HAP-1 (cell line): ENCODE data around the gene TFF1.

Experiments used
- DNase-seq, 2 experiments: peaks; one replicate each; pipeline ENCODE4 v3.0.0-alpha.2; 2016 to 2020; ENCODE audit warnings: low spot score in 2 of 2
- H3K27me3 ChIP-seq: fragments of 250-450 bp; sonication (Bioruptor Pico); 2 replicates; pipeline ENCODE4 v1.5.1; 2020; ENCODE audit warnings: low read depth, mild to moderate bottlenecking, moderate library complexity
- H3K36me3 ChIP-seq: fragments of 250-450 bp; sonication (Bioruptor Pico); replicated peaks from 2 replicates; pipeline ENCODE4 v1.5.1; 2020; ENCODE audit warnings: mild to moderate bottlenecking
- H3K4me1 ChIP-seq: fragments of 250-450 bp; sonication (Bioruptor Pico); 2 replicates; pipeline ENCODE4 v1.5.1; 2020; ENCODE audit warnings: mild to moderate bottlenecking
- H3K4me3 ChIP-seq: fragments of 250-450 bp; sonication (Bioruptor Pico); 2 replicates; pipeline ENCODE4 v1.5.1; 2020; ENCODE audit warnings: mild to moderate bottlenecking, moderate library complexity
- H3K9me3 ChIP-seq: fragments of 250-450 bp; sonication (Bioruptor Pico); 2 replicates; pipeline ENCODE4 v1.5.1; 2020; ENCODE audit warnings: mild to moderate bottlenecking, moderate library complexity
- in situ Hi-C: fragments of 300-500 bp; cut with MboI; formaldehyde crosslinking; loops from 3 replicates; pipeline ENCODE4 v1.14.3; 2020; ENCODE audit warnings: low sequenced_read_pairs, inconsistent platforms, mixed read lengths

The TFF1 gene

DNA sequence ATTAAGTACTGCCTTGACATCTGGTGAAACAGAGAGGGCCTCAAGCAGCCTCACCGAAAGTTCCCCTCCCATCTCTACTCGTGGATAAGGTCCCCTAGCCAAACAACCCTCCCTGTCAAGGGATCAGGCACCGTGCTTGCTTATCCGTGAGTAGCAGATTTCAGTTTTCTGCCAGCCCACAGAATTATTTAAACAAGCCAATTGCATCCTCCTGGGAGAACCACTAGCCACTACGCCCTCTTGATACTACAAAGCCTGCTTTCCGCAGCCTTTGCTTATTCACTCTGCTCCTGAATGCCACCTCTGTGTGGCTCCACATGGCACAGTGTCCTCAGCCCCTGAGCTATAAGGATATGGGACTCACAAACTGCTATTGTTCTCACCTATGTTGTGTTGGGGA is 9.7 kb downstream of the TFF1 start:
- H3K27me3 ChIP-seq, result no peaks in the 10 kb centered on the region

DNA sequence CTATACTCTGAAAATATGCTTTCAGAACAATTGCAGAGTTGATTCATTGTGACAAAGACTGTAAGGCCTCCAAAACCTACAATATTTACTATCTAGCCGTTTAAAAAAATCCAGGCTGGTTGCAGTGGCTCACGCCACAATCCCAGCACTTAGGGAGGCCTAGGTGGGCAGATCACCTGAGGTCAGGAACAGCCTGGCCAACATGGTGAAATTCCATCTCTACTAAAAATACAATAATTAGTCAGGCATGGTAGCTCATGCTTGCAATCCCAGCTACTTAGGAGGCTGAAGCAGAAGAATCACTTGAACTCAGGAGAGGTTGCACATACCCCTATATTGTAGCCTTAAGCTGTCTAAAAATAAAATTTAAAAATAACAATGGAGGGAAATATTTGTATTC is 10.3 kb downstream of the TFF1 start:
- Histone ChIP-seq H3K9me3 (no peaks in the 10 kb centered on the region), H3K4me3 (no peak overlapping the region), H3K27me3 (no peaks in the 10 kb centered on the region), H3K4me1 (no peaks in the 10 kb centered on the region), H3K36me3 (no peaks in the 10 kb centered on the region)
- in situ Hi-C loops, result no loop called here
- DNase-seq, result no peak

More for the DNA sequence above, 9.7 kb downstream of the TFF1 start:
- no peak overlapping the region for H3K4me3 ChIP-seq
- no peaks in the 10 kb centered on the region for H3K4me1 ChIP-seq
- H3K36me3 ChIP-seq, result no peaks in the 10 kb centered on the region
- DNase-seq, result no peak
- no peaks in the 10 kb centered on the region for H3K9me3 ChIP-seq
- in situ Hi-C loops, result no loop called here

DNA sequence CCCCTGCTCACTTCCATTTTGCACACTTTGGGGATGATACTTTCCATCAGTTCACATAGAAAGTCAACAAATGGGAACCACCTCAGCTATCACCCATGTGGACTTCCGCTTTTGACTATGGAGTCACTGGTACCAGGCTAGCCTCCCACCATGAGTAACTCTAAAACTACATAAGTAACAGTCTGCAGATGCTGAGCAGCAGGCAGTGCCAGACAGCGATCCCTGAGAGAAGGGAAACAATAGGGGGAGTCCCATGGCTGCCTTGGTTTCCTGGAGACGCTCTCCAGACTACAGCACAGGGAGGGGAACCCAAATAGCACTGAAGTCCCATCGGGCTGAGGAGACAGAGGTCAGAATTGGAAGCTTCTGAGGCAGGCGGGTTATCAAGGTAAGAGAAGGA is 12.7 kb downstream of the TFF1 start:
- no peaks in the 10 kb centered on the region for H3K4me1 ChIP-seq
- H3K36me3 ChIP-seq, result no peaks in the 10 kb centered on the region
- in situ Hi-C loops, result no loop called here
- H3K4me3 ChIP-seq, result no peak overlapping the region
- H3K27me3 ChIP-seq, result no peaks in the 10 kb centered on the region
- no peaks in the 10 kb centered on the region for H3K9me3 ChIP-seq
- DNase-seq, result no peak

DNA sequence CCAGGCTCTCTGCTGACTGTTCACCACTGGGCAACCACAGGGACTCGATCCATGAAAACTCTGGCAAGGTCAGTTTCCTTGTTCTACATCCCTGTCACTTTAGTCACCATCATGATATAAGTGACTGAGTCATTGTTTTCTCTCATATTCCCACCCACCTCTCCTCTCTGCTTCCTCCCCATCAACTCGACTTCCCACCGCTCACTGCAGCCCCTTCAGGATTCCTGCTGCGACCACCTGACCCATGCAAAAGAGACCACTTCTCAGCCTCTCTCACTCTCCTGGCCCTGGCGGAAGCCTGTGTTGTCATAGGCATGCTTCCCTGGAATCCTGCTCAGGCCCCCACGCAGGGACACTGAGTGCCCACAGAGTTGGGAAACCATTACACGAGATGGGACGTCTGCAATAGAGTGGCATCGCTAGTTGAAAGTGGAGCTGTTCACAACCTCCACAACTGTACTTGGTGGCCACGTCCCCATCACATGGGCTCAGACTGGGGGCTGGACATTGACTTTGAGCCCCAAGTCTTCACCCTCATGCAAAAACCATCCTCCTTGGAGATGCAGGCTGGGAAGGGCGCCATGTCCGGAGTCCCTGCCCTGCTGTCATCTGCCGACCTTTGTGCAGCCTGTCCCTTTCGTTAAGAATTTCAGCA is 13.8 kb downstream of the TFF1 start:
- no peak overlapping the region for H3K4me3 ChIP-seq
- H3K27me3 ChIP-seq, result no peaks in the 10 kb centered on the region
- H3K4me1 ChIP-seq, result no peaks in the 10 kb centered on the region
- no peaks in the 10 kb centered on the region for H3K36me3 ChIP-seq
- DNase-seq, result no peak
- in situ Hi-C loops, result no loop called here
- no peaks in the 10 kb centered on the region for H3K9me3 ChIP-seq

DNA sequence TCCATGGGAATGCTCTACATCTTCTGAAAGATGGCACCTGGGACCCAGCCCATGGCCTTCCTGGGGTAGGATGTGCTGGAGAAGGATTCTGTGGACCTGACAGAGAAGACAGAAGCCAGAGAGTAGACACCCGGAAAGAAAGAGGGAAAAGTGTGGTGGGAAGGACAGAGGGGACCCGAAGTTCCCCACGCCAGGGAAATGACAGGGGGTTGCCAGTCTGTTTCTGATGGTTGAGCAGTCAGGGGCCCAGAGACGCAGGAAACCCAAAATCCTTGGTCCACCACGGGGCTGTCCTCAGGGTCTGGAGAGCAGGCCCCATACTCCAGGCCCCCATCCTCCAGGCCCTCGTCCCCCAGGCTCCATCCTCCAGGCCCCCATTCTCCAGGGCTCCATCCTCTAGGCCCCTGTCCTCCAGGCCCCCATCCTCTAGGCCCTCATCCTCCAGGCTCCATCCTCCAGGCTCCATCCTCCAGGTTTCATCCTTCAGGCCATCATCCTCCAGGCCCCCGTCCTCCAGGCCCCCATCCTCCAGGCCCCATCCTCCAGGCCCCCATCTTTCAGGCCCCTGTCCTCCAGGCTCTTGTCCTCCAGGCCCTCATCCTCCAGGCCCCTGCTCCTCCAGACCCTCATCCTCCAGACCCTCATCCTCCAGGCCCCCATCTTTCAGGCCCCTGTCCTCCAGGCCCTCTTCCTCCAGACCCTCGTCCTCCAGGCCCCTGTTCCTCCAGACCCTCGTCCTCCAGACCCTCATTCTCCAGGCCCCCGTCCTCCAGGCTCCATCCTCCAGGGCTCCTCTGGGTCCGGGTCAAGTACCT is 14.5 kb downstream of the TFF1 start:
- no peaks in the 10 kb centered on the region for H3K36me3 ChIP-seq
- no peaks in the 10 kb centered on the region for H3K9me3 ChIP-seq
- H3K4me1 ChIP-seq, result no peaks in the 10 kb centered on the region
- in situ Hi-C loops, result no loop called here
- no peak for DNase-seq
- H3K4me3 ChIP-seq, result no peak overlapping the region
- H3K27me3 ChIP-seq, result no peaks in the 10 kb centered on the region

DNA sequence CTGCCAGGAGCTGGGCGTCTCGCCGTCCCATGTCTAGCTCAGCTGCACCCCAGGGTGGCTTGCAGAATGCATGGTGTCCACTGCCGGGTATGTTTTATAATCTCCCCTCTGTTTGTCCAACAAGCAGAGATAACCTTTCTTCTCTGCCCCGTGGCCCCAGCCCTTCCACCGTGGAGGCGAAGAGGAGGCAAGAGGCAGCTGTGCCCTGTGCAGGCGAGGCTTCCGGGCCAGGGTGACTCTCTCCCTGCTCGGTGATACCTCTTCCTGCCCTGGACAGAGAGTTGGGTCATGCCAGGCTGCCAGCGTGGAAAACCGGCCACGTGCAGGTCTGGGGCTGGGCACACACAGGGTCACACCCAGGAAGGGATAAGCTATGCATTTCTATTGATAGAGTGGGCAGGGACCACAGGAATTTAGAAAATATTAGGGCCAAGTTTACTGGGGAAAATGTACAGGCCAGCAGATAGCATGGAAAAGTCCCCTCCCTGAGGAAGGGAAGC is 15.4 kb downstream of the TFF1 start, which contains the start of gene TFF2:
TSS of gene TFF2 (minus strand) at position 68 of the 500 bp plus-strand sequence. CDS start at position 31, 37 bp downstream.
- in situ Hi-C loops, result no loop called here
- H3K36me3 ChIP-seq, result no peaks in the 10 kb centered on the region
- DNase-seq, result no peak
- no peak within 1 kb of the TSS for H3K4me3 ChIP-seq
- H3K27me3 ChIP-seq, result no peaks in the 10 kb centered on the region
- H3K9me3 ChIP-seq, result no peaks in the 10 kb centered on the region
- no peaks in the 10 kb centered on the region for H3K4me1 ChIP-seq

DNA sequence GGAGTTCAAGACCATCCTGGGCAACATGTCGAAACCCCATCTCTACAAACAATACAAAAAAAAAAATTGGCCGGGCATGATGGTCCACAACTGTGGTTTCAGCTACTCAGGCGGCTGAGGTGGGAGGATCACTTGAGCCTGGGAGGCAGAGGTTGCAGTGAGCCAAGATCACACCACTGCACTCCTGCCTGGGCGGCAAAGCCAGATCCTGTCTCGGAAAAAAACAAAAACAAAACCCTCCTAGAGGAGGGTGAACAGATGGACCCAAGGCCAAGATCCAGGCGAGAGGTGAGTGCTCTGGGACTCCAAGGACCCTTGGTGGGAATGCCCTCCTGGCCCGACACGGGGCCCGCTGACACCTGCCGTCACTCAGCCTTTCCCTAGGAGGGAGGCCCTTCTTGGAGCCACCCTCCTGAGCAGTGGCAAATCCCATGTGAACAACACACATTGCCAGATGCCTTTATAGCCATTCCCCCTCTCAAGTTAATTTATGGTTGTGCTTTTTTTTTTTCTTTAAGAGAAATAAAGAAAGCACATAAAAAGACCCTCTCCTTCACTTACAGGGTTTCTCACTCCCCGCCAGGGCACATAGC is 15.9 kb downstream of the TFF1 start:
- in situ Hi-C loops, result no loop called here
- Histone ChIP-seq H3K27me3 (no peaks in the 10 kb centered on the region), H3K36me3 (no peaks in the 10 kb centered on the region), H3K4me1 (no peaks in the 10 kb centered on the region), H3K4me3 (no peak overlapping the region), H3K9me3 (no peaks in the 10 kb centered on the region)
- DNase-seq, result no peak

DNA sequence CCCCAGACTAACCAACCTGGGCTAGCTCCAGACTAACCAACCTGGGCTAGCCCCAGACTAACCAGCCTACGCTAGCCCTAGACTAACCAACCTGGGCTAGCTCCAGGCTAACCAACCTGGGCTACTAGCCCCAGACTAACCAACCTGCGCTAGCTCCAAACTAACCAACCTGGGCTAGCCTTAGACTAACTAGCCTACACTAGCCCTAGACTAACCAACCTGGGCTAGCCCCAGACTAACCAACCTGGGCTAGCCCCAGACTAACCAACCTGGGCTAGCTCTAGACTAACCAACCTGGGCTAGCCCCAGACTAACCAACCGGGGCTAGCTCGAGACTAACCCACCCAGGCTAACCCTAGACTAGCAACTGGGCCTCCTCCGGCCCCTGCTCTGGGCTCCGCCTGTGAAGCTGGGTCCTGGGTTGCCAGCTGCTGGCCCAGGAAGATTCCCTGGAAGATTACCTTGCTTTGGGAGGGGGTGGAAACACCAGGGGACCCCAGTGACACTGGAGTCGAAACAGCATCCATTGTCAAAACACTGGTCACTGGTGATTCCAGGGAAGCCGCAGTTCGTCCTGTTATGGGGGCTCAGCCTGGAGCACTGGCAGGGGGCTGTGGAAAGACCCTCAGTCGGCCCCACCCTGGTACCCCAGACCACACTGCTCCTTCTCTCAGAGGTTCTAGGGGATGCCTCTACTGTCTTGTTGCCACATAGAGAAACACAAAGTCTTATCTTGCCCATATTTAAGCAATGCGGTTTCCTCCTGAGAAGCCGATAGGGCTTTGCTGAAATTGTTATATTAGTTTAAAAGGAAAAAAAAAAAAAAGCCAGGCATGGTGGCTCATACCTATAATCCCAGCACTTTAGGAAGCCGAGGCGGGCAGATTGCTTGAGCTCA is 16.7 kb downstream of the TFF1 start:
- in situ Hi-C loops, result no loop called here
- no peaks in the 10 kb centered on the region for H3K4me1 ChIP-seq
- no peaks in the 10 kb centered on the region for H3K36me3 ChIP-seq
- H3K9me3 ChIP-seq, result no peaks in the 10 kb centered on the region
- H3K27me3 ChIP-seq, result no peaks in the 10 kb centered on the region
- no peak overlapping the region for H3K4me3 ChIP-seq
- DNase-seq, result no peak

DNA sequence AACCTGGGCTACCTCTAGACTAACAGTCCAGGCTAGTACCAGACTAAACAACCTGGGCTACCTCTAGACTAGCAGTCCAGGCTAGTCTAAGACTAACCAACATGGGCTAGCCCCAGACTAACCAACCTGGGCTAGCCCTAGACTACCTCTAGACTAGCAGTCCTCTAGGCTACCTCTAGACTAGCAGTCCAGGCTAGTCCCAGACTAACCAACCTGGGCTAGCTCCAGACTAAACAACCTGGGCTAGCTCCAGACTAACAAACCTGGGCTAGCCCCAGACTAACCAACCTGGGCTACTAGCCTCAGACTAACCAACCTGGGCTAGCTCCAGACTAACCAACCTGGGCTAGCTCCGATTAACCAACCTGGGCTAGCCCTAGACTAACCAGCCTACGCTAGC is 17.6 kb downstream of the TFF1 start:
- no peaks in the 10 kb centered on the region for H3K27me3 ChIP-seq
- DNase-seq, result no peak
- no peaks in the 10 kb centered on the region for H3K4me1 ChIP-seq
- no peaks in the 10 kb centered on the region for H3K9me3 ChIP-seq
- no peaks in the 10 kb centered on the region for H3K36me3 ChIP-seq
- H3K4me3 ChIP-seq, result no peak overlapping the region
- in situ Hi-C loops, result no loop called here

DNA sequence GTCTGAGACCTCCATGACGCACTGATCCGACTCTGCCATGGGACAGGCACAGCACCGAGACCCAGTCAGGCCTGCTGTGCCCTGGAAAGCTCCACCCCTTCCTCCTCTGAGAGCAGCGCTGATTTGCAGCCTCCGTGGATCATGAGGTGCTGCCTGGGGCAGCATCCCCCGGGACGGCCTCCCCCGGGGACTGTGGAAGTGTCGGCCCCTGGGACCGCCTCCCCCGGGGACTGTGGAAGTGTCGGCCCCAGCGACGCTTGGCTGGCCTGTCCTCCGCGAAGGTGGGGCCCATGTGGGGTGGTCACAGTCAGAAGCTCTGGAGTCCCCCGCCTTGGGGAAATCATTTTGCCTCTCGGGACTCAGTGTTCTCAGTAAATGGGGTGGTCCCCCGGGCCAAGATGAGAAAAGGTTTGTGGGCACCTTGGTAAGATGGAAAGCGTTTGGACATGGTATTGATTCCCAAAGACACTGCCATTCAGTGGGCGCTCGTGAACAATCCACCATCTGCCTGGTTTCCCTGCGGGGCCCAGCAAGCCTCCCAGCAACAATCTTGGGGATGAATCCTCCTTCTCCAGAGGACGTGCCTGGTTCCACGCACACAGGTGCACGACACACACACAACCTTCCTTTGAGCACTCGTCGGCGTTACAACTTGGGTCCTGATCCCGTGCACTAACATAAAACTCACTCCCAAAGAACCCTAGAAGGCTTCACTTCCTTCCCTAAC is 18.6 kb downstream of the TFF1 start:
- Histone ChIP-seq H3K9me3 (no peaks in the 10 kb centered on the region), H3K4me3 (no peak overlapping the region), H3K27me3 (no peaks in the 10 kb centered on the region), H3K4me1 (no peaks in the 10 kb centered on the region), H3K36me3 (no peaks in the 10 kb centered on the region)
- in situ Hi-C loops, result no loop called here
- no peak for DNase-seq

DNA sequence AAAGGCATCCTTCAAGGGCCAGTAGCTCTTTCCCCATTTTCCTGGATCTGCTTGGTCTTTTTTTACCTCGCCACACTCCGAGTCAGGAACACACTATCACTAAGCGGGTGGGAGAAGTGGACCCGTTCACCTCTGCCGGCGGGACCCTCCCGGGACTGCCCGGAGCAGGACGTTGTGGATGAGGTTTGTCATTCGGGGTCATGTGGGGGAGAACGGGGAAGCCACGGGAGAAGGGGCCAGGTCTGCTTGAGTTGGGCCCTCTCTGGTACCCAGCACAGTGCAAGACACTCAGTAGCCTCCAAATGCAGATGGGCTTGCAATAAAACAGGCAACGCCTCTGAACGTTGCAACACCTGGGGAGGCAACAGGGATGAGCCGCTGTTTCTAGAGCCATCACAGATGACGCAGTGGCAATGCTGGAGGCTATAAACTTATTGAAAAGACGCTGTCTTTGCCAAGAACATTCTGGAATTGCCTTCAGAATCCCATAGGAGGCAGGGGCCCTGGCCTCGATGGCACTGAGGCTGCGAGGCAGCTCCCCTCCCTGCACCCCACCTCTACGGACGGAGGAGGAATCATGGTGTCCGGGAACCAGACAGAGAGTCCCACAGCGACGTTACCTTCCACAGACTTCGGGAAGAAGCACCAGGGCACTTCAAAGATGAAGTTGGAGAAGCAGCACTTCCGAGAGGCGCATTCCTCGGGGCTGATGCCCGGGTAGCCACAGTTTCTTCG is 19.3 kb downstream of the TFF1 start:
- no peak overlapping the region for H3K4me3 ChIP-seq
- no peaks in the 10 kb centered on the region for H3K36me3 ChIP-seq
- H3K27me3 ChIP-seq, result no peaks in the 10 kb centered on the region
- no peaks in the 10 kb centered on the region for H3K9me3 ChIP-seq
- DNase-seq, result no peak
- in situ Hi-C loops, result no loop called here
- no peaks in the 10 kb centered on the region for H3K4me1 ChIP-seq

DNA sequence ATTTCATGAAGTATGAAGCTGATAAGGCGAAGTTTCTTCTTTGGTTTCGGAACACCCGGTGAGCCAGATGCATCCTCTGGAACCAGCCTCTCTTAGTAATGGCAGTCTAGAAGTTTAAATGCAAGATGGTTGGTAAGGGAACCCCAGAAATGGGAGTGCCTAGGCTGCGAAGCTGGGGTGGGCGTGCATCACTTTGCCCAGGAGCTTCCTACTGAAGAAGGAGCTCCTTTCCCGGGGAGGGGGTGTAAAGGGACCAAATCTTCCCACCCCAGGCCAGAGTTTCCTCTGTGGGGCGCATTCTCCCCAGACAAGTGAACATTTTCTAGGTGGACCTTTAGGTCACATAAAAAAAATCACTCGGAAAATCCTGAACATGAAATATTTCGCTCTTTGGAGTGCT is 19.9 kb downstream of the TFF1 start:
- DNase-seq, result no peak
- no peaks in the 10 kb centered on the region for H3K4me1 ChIP-seq
- no peaks in the 10 kb centered on the region for H3K36me3 ChIP-seq
- H3K4me3 ChIP-seq, result no peak overlapping the region
- no peaks in the 10 kb centered on the region for H3K9me3 ChIP-seq
- in situ Hi-C loops, result no loop called here
- no peaks in the 10 kb centered on the region for H3K27me3 ChIP-seq
